ENCODE measurements around the gene SCNN1B.

DNA sequence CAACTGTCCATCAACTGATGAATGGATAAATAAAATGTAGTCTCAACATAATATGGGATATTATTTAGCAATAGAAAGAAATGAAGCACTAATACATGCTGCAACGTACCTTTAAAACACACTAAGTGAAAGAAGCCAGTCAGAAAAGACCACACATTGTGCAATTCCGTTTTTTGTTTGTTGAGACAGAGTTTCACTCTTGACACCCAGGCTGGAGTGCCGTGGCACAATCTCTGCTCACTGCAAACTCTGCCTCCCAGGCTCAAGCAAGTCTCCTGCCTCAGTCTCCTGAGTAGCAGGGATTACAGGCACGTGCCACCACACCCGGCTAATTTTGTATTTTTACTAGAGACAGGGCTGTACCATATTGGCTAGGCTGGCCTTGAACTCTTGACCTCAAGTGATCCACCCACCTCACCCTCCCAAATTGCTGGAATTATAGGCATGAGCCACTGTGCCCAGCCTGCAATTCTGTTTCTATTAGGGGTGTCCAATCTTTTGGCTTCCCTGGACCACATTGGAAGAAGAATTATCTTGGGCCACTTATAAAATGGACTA lies 40.1 kb downstream of the SCNN1B start:
- TF ChIP-seq, protein P1, sequence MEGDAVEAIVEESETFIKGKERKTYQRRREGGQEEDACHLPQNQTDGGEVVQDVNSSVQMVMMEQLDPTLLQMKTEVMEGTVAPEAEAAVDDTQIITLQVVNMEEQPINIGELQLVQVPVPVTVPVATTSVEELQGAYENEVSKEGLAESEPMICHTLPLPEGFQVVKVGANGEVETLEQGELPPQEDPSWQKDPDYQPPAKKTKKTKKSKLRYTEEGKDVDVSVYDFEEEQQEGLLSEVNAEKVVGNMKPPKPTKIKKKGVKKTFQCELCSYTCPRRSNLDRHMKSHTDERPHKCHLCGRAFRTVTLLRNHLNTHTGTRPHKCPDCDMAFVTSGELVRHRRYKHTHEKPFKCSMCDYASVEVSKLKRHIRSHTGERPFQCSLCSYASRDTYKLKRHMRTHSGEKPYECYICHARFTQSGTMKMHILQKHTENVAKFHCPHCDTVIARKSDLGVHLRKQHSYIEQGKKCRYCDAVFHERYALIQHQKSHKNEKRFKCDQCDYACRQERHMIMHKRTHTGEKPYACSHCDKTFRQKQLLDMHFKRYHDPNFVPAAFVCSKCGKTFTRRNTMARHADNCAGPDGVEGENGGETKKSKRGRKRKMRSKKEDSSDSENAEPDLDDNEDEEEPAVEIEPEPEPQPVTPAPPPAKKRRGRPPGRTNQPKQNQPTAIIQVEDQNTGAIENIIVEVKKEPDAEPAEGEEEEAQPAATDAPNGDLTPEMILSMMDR (tag by site-specific recombination; IDR thresholded peaks at IDR 0.05): no peak
- TF ChIP-seq, protein P2, sequence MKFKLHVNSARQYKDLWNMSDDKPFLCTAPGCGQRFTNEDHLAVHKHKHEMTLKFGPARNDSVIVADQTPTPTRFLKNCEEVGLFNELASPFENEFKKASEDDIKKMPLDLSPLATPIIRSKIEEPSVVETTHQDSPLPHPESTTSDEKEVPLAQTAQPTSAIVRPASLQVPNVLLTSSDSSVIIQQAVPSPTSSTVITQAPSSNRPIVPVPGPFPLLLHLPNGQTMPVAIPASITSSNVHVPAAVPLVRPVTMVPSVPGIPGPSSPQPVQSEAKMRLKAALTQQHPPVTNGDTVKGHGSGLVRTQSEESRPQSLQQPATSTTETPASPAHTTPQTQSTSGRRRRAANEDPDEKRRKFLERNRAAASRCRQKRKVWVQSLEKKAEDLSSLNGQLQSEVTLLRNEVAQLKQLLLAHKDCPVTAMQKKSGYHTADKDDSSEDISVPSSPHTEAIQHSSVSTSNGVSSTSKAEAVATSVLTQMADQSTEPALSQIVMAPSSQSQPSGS (tag by site-specific recombination; IDR thresholded peaks at IDR 0.05; ENCODE audit: low read depth): no peak

Measured in HEK293 (cell line).